ENCODE results near the gene ZFR. TPM values are rescaled to one million over a fixed set of nuclear protein-coding genes. Genes with fewer than 3 reads are reported as not detected.
"Not testable (repeated sequence)": the region's sequence is repeated elsewhere in the genome, so short reads cannot be mapped to it uniquely, and the experiment has no call there.

ZFR gene
- total RNA-seq, 2 experiments from 2014 or later = 48.1 to 48.7 TPM

DNA sequence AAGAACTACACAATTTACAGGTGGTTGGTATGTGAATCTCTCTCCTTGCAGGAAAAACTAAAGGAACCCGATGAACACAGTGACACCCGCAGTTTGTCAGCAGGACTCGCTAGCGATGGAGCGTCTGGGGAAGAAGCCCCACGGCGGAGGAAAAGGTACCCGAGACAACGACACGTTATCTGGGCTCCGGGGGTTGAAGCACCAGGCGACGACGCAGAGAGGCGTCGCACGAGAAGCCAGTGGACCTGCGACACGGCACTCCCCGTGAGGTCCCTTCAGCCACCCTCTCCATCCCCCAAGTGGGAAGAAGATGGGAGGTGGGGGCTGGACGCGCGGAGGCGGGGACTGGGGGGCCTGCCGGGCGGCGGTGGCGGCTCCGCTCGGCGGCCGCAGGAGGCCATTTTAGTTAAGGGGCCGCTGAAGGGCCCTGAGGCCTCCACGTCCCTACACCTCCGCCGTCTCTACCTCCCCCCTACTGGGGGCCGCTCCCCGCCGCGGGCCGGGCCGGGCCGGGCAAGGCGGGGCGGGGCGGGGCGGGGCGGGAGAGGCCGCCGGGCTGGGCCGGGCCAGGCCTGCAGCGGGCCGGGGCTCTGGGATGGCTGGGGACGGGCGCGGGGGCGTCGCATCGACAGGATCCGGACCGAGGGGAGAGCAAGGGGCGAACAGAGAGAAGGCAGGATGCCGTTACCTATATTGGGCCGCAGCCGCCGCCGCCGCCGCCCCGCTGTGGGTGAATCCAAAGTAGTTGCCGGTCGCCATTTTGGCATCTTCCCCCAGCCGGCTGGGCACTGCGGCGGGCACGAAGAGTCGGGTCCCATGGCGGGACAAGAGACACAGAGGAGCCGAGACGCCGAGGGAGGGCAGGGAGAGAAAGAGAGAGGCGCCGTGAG is 754 bp downstream of the ZFR start:
- POLR2A ChIA-PET = interaction anchor here (0.6 to 1.0 kb wide), 3 partner anchors 76 to 270 kb away, joined by 3 to 7 read pairs (median 4); partner anchors contain the start of genes GOLPH3 and SUB1
- Mint-ChIP-seq H3K36me3 (peaks cover 8% of the 10 kb centered on the region), H3K4me1 (peaks cover 21% of the 10 kb centered on the region), H3K27ac (peak overlapping the region; percentile 91), H3K4me3 (peak overlapping the region; percentile 94), H3K27me3 (peaks cover 8% of the 10 kb centered on the region), H3K9me3 (peaks cover 2% of the 10 kb centered on the region)
- DNase-seq (peak; percentile 76), ATAC-seq (ENCODE audit: low read depth) (peak; percentile 44)

DNA sequence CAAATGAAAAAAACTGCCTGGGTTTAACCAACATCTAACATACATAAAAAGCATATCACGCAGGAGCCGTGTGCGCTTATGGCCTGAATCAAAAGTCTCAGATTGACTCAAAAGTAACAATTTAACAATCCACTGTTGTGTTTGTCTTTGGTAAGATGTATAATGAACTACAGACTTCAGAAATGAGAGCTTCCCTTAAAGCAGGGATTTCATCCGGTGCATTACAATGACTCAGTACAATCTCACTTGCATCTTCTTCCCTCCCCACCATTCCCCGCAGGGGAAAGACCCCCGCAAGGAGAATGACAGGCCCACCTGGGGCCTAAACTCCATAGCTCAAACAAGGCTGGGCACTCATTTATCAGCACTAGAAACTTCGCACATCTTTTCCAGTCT is 1.4 kb downstream of the ZFR start:
- no peak for ATAC-seq (ENCODE audit: low read depth)
- POLR2A ChIA-PET = interaction anchor here (0.6 to 0.8 kb wide), 2 partner anchors 75 to 269 kb away, joined by 3 to 4 read pairs; partner anchors contain the start of gene GOLPH3
- no peak for DNase-seq
- Mint-ChIP-seq H3K27ac (peak overlapping the region; percentile 86), H3K4me3 (peak overlapping the region; percentile 94), H3K27me3 (peaks cover 8% of the 10 kb centered on the region), H3K36me3 (peaks cover 10% of the 10 kb centered on the region), H3K9me3 (peaks cover 2% of the 10 kb centered on the region), H3K4me1 (peaks cover 21% of the 10 kb centered on the region)

DNA sequence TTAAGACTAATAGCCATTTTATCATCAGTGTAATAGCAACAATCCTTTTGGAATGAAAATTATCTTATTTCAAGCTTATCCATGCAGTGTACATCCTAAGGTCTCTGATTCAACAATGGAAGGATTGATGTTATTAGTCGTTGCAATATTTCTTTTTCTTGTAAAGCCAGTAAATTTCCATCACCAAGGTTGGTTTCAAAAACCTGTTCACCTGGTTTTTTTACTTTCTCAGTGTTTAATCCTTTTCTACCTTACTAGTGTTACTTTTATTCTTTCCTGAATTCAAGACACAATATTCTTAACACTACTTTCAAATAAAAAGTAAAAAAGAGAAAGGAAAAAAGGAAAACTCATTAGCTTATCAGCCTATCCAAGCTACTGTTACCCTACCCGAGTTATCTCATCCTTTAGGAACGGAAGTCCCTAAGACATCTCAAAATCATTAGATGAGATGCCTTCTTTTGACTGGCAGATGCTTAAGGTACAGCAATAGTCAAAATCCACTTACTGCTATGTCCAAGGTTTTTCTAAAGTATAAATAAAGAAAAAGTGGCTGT is 5.4 kb downstream of the ZFR start:
- POLR2A ChIA-PET = interaction anchor here (0.7 kb wide), 1 partner anchor 151 kb away, joined by 9 read pairs; no protein-coding TSS in a partner anchor
- no peak overlapping the region for H3K4me3 Mint-ChIP-seq

DNA sequence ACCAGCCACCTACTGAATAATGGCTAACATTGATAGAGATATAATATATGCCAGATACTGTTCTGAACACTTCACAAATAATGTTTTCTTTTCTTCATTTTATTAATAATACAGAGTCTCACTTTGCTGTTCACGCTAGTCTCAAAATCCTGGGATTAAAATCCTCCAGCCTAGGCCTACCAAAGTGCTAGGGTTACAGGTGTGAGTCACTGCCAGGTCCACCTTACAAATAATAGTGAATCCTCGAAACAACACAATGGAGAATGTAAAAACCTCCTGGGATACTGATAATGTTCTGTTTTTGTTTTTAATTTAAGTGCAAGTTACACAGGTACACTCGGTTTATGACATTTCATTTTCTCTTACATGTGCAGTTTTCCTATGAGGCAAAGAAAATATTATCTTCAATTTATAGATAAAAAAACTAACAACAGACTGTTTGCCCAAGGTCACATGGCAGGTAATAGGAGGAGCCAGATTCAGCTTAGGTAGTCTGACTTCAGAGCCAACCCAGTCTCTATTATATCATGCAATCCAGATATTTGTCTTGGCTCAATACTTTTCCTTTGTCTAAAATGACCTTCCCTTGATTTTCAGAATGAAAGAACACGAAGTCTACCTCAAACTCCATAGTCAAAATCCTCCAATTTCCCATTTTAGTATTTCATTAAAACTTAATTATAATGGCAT is 7.8 kb downstream of the ZFR start:
- Mint-ChIP-seq H3K4me3 (no peak overlapping the region), H3K36me3 (peaks cover 22% of the 10 kb centered on the region), H3K27me3 (no peaks in the 10 kb centered on the region), H3K27ac (no peak overlapping the region), H3K9me3 (no peaks in the 10 kb centered on the region), H3K4me1 (peaks cover 5% of the 10 kb centered on the region)
- DNase-seq (no peak), ATAC-seq (ENCODE audit: low read depth) (no peak)
- POLR2A ChIA-PET = no interaction called here

More for the DNA sequence above, 5.4 kb downstream of the ZFR start:
- Mint-ChIP-seq H3K36me3 (peaks cover 11% of the 10 kb centered on the region), H3K27ac (no peak overlapping the region), H3K9me3 (no peaks in the 10 kb centered on the region), H3K27me3 (no peaks in the 10 kb centered on the region), H3K4me1 (peaks cover 16% of the 10 kb centered on the region)
- no peak for DNase-seq
- ATAC-seq (ENCODE audit: low read depth) = no peak

DNA sequence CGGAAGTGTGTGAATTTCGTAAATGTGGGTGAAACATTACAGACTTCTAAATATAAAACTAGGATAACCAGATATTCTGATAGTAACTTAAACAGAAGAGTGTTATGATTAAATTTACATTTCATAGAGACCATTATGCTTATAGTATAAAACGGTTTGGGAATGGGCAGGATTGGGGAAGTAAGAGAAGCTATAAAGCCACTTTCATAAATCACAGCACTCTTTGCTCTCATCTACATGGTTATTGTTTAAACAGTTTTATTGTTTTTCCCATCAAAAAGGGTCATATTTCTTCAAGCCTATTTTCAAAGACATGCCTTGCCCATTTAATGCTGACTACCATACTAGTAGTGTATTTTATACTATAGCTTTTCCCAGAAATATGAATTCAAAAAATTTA is 9.2 kb downstream of the ZFR start:
- Mint-ChIP-seq H3K4me1 (peaks cover 5% of the 10 kb centered on the region), H3K4me3 (no peak overlapping the region), H3K27ac (no peak overlapping the region), H3K36me3 (peaks cover 29% of the 10 kb centered on the region), H3K9me3 (no peaks in the 10 kb centered on the region), H3K27me3 (no peaks in the 10 kb centered on the region)
- DNase-seq = no peak
- ATAC-seq (ENCODE audit: low read depth) = no peak
- POLR2A ChIA-PET = interaction anchor here (0.7 kb wide), 1 partner anchor 70 kb away, joined by 3 read pairs; no protein-coding TSS in a partner anchor

DNA sequence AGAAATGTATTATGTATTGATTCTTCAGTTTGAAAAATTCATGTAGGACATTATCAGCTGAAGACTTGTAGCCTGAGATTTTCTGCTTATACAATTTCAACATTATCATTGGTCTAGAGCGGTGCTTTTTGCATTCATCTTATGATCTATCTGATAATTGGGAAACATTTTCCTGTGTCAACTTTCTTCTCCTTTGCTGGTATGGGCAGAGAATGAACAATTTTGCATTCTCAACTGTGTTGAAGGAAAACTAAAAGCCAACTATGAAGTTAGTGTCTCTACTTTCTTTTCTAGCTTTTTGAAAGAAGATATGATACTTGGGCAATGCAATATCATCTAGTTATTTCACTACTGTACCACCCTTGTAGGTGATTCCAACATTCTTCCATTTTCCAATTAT is 10.3 kb downstream of the ZFR start:
- Mint-ChIP-seq H3K4me1 (peaks cover 8% of the 10 kb centered on the region), H3K4me3 (no peak overlapping the region), H3K36me3 (peaks cover 37% of the 10 kb centered on the region), H3K27me3 (no peaks in the 10 kb centered on the region), H3K9me3 (no peaks in the 10 kb centered on the region), H3K27ac (no peak overlapping the region)
- DNase-seq (no peak), ATAC-seq (ENCODE audit: low read depth) (no peak)
- POLR2A ChIA-PET = no interaction called here

DNA sequence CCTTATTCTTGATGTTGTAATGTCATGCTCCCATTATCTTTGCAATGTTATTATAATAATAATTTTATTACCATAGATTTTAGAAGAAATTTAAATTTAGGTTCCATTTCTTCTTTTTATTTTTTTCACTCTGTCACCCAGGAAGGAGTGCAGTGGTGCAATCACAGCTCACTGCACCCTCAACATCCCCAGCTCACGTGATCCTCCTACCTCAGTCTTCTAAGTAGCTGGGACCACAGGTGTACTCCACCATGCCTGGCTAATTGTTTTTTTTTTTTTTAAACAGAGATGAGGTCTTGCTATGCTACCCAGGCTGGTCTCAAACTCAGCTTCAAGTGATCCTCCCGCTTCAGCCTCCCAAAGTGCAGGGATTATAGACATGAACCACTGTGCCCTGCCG is 11.9 kb downstream of the ZFR start:
- POLR2A ChIA-PET = no interaction called here
- Mint-ChIP-seq H3K4me3 (no peak overlapping the region), H3K27me3 (no peaks in the 10 kb centered on the region), H3K4me1 (peaks cover 8% of the 10 kb centered on the region), H3K27ac (no peak overlapping the region), H3K36me3 (peaks cover 46% of the 10 kb centered on the region), H3K9me3 (peaks cover 4% of the 10 kb centered on the region)
- ATAC-seq (ENCODE audit: low read depth) (no peak), DNase-seq (no peak)

DNA sequence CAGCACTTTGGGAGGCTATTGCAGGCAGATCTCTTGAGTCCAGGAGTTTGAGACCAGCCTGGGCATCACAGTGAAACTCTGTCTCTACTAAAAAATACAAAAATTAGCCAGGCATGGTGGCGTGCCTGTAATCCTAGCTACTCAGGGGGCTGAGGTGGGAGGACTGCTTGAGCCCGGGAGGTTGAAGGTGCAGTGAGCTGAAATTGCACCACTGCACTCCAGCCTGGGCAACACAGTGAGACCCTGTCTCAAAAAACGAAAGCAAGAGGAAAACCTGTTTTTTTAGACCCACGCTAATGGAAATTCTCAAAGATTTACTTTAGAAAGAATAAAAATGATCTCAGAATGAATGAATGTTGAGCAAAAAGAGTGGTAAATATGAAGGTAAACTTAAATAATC is 13.7 kb downstream of the ZFR start:
- H3K4me1 Mint-ChIP-seq; H3K9me3 Mint-ChIP-seq; H3K4me3 Mint-ChIP-seq; ATAC-seq (ENCODE audit: low read depth); H3K27me3 Mint-ChIP-seq; POLR2A ChIA-PET; H3K27ac Mint-ChIP-seq; DNase-seq: not testable (repeated sequence)
- H3K36me3 Mint-ChIP-seq = peaks cover 58% of the 10 kb centered on the region

DNA sequence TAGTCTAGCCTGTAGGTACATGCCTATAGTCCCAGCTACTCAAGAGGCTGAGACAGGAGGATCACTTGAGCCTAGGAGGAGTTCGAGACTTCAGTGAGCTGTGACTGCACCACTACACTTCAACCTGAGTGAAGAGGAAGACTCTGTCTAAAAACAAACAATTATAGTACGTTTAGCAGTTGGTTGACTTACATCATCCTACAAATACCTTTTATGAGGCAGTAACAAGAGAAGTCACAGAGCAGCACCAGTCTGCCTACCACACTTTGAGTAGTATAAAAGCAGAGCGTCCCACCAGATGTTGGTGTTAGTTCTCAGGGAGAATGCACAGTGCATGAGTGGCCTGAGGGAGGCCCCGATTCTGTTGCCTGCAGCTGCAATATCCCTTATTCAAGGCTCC is 16.1 kb downstream of the ZFR start:
- Mint-ChIP-seq H3K4me1 (peaks cover 8% of the 10 kb centered on the region), H3K27ac (no peak overlapping the region), H3K36me3 (peaks cover 61% of the 10 kb centered on the region), H3K9me3 (peaks cover 9% of the 10 kb centered on the region), H3K4me3 (no peak overlapping the region), H3K27me3 (no peaks in the 10 kb centered on the region)
- ATAC-seq (ENCODE audit: low read depth) (no peak), DNase-seq (no peak)
- POLR2A ChIA-PET = no interaction called here

DNA sequence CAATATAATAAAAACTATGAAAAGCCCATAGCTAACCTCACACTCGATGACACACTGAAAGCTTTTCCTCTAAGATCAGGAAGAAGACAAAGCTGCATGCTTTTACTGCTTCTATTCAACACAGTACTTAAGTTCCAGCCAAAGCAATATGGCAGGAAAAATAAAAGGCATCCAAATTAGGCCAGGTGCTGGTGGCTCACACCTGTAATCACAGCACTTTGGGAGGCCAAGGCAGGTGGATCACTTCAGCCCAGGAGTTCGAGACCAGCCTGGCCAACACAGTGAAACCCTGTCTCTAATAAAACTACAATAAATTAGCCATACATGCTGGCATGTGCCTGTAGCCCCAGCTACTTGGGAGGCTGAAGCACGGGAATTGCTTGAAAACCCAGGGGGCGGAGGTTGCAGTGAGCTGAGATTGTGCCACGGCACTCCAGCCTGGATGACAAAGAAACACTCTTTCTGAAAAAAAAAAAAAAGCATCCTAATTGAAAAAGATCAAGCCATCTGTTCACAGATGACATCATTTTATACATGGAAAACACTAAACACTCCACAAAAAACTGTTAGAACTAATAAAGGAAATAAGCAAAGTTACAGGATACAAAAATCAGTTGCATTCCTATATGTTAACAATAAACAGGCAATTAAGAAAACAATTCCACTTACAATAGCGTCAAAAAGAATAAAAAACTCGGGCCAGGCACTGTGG is 17.9 kb downstream of the ZFR start:
- DNase-seq (no peak), ATAC-seq (ENCODE audit: low read depth) (no peak)
- POLR2A ChIA-PET = no interaction called here
- Mint-ChIP-seq H3K9me3 (peaks cover 9% of the 10 kb centered on the region), H3K27me3 (no peaks in the 10 kb centered on the region), H3K36me3 (peaks cover 55% of the 10 kb centered on the region), H3K4me1 (peaks cover 6% of the 10 kb centered on the region), H3K4me3 (no peak overlapping the region), H3K27ac (no peak overlapping the region)

DNA sequence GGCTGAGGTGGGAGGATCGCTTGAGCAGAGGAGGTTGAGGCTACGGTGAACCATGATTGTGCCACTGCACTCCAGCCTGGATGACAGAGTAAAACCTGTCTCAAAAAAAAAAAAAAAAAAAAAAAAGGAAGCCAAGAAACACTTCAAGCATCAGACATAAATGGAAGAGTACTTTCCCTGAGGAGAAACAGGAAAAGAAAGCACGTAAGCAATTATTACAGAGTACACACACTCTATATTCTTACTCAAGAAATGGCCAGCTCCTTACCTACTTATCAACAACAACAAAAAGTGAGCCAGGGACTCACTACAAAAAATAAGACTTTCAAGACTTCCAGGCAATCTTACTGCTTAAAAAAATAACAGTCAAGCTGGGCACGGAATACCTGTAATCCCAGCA is 21.8 kb downstream of the ZFR start:
- Mint-ChIP-seq H3K27me3 (no peaks in the 10 kb centered on the region), H3K4me1 (peaks cover 5% of the 10 kb centered on the region), H3K27ac (no peak overlapping the region), H3K4me3 (no peak overlapping the region), H3K36me3 (peaks cover 35% of the 10 kb centered on the region), H3K9me3 (peaks cover 6% of the 10 kb centered on the region)
- DNase-seq (no peak), ATAC-seq (ENCODE audit: low read depth) (no peak)
- POLR2A ChIA-PET = no interaction called here

DNA sequence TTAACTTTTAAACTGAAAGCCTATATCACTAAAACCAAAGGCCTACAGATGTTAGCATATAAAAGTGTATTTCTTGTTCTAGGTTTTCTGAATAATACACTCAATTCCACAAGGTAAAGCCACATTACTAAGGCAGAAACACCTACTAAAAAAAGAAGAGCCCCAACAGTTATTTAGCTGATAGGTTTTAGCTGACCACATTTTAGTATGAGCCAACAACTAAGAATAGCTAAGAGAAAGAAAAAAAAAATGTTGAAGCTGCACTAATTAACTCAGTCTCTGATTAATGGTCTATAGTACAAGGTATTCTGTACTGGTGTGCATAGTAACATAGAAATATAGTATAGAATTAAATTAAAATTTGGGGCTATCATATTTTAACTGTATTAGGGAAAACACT is 23.5 kb downstream of the ZFR start:
- Mint-ChIP-seq H3K9me3 (peaks cover 1% of the 10 kb centered on the region), H3K27ac (no peak overlapping the region), H3K27me3 (no peaks in the 10 kb centered on the region), H3K36me3 (peaks cover 31% of the 10 kb centered on the region), H3K4me1 (peaks cover 5% of the 10 kb centered on the region), H3K4me3 (no peak overlapping the region)
- no peak for ATAC-seq (ENCODE audit: low read depth)
- DNase-seq = no peak
- POLR2A ChIA-PET = no interaction called here

DNA sequence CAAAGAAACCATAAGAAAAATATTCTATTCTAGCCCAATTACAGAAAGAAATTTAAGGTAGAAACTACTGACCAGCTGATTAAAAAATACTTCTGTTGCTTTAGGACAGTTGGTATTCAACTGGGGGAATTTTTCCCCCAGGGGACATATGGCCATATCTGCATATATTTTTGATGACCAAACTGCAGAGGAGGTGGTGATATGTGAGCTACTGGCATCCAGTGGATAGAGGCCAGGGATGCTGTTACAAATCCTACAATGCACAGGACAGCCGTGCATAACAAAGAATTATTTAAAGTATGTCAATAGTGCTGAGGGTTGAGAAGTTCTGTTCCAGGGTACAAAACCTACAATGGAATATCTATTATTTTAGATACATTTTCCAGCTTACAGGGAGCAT is 24.0 kb downstream of the ZFR start:
- H3K4me3 Mint-ChIP-seq = no peak overlapping the region
- POLR2A ChIA-PET = no interaction called here
- no peaks in the 10 kb centered on the region for H3K9me3 Mint-ChIP-seq
- ATAC-seq (ENCODE audit: low read depth) (no peak), DNase-seq (no peak)
- H3K4me1 Mint-ChIP-seq = peaks cover 7% of the 10 kb centered on the region
- peaks cover 34% of the 10 kb centered on the region for H3K36me3 Mint-ChIP-seq
- no peak overlapping the region for H3K27ac Mint-ChIP-seq
- no peaks in the 10 kb centered on the region for H3K27me3 Mint-ChIP-seq
